ENCODE measurements around the gene HPS4. TPM values are rescaled to one million over a fixed set of nuclear protein-coding genes. Genes with fewer than 3 reads are reported as not detected.

HPS4 gene
- total RNA-seq, 4 donors from 2014 or later, result 29.1 to 51.2 (median 37.2) TPM

GRCh38 chr22:26503758-26504157, 20.2 kb upstream of the HPS4 start:
- H3K4me3 ChIP-seq, result no peak overlapping the region
- DNase-seq, result no peak
- H3K9me3 ChIP-seq, result no peaks in the 10 kb centered on the region
- no peak overlapping the region for H3K27ac ChIP-seq
- H3K27me3 ChIP-seq, result no peaks in the 10 kb centered on the region
- H3K36me3 ChIP-seq, result peaks cover 0 to 97% (median 45%) of the 10 kb centered on the region in 4 donors
- TF ChIP-seq CTCF (IDR thresholded peaks at IDR 0.05), result no peak
- no peak for TF ChIP-seq POLR2AphosphoS5 (IDR thresholded peaks at IDR 0.05)
- no peak for TF ChIP-seq POLR2A (IDR thresholded peaks at IDR 0.05)
- no peak for TF ChIP-seq EP300 (IDR thresholded peaks at IDR 0.05; ENCODE audit: low read depth)
- WGBS, 2 donors (ENCODE audit: low coverage in 1 of 2), result 85% methylated on average over 1 of the region's 1 CpG; no CpG with 5 or more reads in 1 of the 2 donors
- peaks cover 0 to 9% (median 0%) of the 10 kb centered on the region in 4 donors for H3K4me1 ChIP-seq
- intact Hi-C loops (cut with DNase I; ENCODE audit: low total_unique reads), result no loop called here
- in situ Hi-C loops (cut with MboI; ENCODE audit: low pct_ligation_motif_present in 1 of 4, low pct_unique_long_range_greater_than_20kb in 1 of 4, low sequenced_read_pairs in 3 of 4), result no loop called here

- Histone ChIP-seq H3K4me1 (peaks cover 0 to 9% (median 0%) of the 10 kb centered on the region in 4 donors), H3K36me3 (peaks cover 0 to 98% (median 46%) of the 10 kb centered on the region in 4 donors), H3K27ac (no peak overlapping the region), H3K9me3 (no peaks in the 10 kb centered on the region), H3K27me3 (no peaks in the 10 kb centered on the region), H3K4me3 (no peak overlapping the region)
- TF ChIP-seq EP300 (IDR thresholded peaks at IDR 0.05; ENCODE audit: low read depth), result no peak
- TF ChIP-seq POLR2A (IDR thresholded peaks at IDR 0.05), result no peak
- no peak for TF ChIP-seq POLR2AphosphoS5 (IDR thresholded peaks at IDR 0.05)
- peak in 3 of 5 experiments; percentile 14 to 28 (median 18) for TF ChIP-seq CTCF (IDR thresholded peaks at IDR 0.05)
- in situ Hi-C loops (cut with MboI; ENCODE audit: low pct_ligation_motif_present in 1 of 4, low pct_unique_long_range_greater_than_20kb in 1 of 4, low sequenced_read_pairs in 3 of 4), result no loop called here
- peak; percentile 55 for DNase-seq
- WGBS, 2 donors (ENCODE audit: low coverage in 1 of 2), result 44 to 70% methylated on average over 2 to 3 of the region's 3 CpGs
- intact Hi-C loops (cut with DNase I; ENCODE audit: low total_unique reads), result no loop called here
Measured at GRCh38 chr22:26502688-26503561, 19.3 kb upstream of the HPS4 start.

GRCh38 chr22:26501996-26502395, 18.4 kb upstream of the HPS4 start:
- 81 to 88% methylated on average over 2 of the region's 2 CpGs for whole genome bisulfite sequencing, 2 donors (ENCODE audit: low coverage in 1 of 2)
- H3K27me3 ChIP-seq, result no peaks in the 10 kb centered on the region
- in situ Hi-C loops (cut with MboI; ENCODE audit: low pct_ligation_motif_present in 1 of 4, low pct_unique_long_range_greater_than_20kb in 1 of 4, low sequenced_read_pairs in 3 of 4), result no loop called here
- H3K27ac ChIP-seq, result no peak overlapping the region
- DNase-seq, result no peak
- H3K36me3 ChIP-seq, result peaks cover 0 to 94% (median 47%) of the 10 kb centered on the region in 4 donors
- intact Hi-C loops (cut with DNase I; ENCODE audit: low total_unique reads), result no loop called here
- no peaks in the 10 kb centered on the region for H3K9me3 ChIP-seq
- H3K4me3 ChIP-seq, result no peak overlapping the region
- TF ChIP-seq POLR2A (IDR thresholded peaks at IDR 0.05) (no peak), POLR2AphosphoS5 (IDR thresholded peaks at IDR 0.05) (no peak), EP300 (IDR thresholded peaks at IDR 0.05; ENCODE audit: low read depth) (no peak), CTCF (IDR thresholded peaks at IDR 0.05) (no peak)
- peaks cover 0 to 9% (median 0%) of the 10 kb centered on the region in 4 donors for H3K4me1 ChIP-seq

- no peaks in the 10 kb centered on the region for H3K27me3 ChIP-seq
- in situ Hi-C loops (cut with MboI; ENCODE audit: low pct_ligation_motif_present in 1 of 4, low pct_unique_long_range_greater_than_20kb in 1 of 4, low sequenced_read_pairs in 3 of 4), result no loop called here
- H3K4me3 ChIP-seq, result no peak overlapping the region
- DNase-seq, result no peak
- peaks cover 0 to 94% (median 42%) of the 10 kb centered on the region in 4 donors for H3K36me3 ChIP-seq
- intact Hi-C loops (cut with DNase I; ENCODE audit: low total_unique reads), result no loop called here
- no peak for TF ChIP-seq EP300 (IDR thresholded peaks at IDR 0.05; ENCODE audit: low read depth)
- no peak for TF ChIP-seq POLR2AphosphoS5 (IDR thresholded peaks at IDR 0.05)
- no peak for TF ChIP-seq POLR2A (IDR thresholded peaks at IDR 0.05)
- TF ChIP-seq CTCF (IDR thresholded peaks at IDR 0.05), result no peak
- WGBS, 2 donors (ENCODE audit: low coverage in 1 of 2), result 92% methylated on average over 25 of the region's 25 CpGs; no CpG with 5 or more reads in 1 of the 2 donors
- peaks cover 0 to 9% (median 0%) of the 10 kb centered on the region in 4 donors for H3K4me1 ChIP-seq
- H3K9me3 ChIP-seq, result no peaks in the 10 kb centered on the region
- no peak overlapping the region for H3K27ac ChIP-seq
Measured at GRCh38 chr22:26499188-26499703, 15.7 kb upstream of the HPS4 start.
